Erythroblast (primary cell): ENCODE results near the gene SLC30A3.

ENCODE experiments used
- GATA1 ChIP-seq: IDR thresholded peaks from 2 replicates; pipeline ENCODE4 v1.6.1; 2011; ENCODE audit warnings: low read depth, mild to moderate bottlenecking, control low read depth, low read length, moderate library complexity
- POLR2A ChIP-seq: IDR thresholded peaks from 2 replicates; pipeline ENCODE4 v1.6.1; 2011; ENCODE audit warnings: mild to moderate bottlenecking, low read length

- TF ChIP-seq POLR2A (no peak), GATA1 (no peak)
Observed at GRCh38 chr2:27204566-27204965, 58.3 kb downstream of the SLC30A3 start.
